ENCODE data around the gene GYPC.

GYPC gene

DNA sequence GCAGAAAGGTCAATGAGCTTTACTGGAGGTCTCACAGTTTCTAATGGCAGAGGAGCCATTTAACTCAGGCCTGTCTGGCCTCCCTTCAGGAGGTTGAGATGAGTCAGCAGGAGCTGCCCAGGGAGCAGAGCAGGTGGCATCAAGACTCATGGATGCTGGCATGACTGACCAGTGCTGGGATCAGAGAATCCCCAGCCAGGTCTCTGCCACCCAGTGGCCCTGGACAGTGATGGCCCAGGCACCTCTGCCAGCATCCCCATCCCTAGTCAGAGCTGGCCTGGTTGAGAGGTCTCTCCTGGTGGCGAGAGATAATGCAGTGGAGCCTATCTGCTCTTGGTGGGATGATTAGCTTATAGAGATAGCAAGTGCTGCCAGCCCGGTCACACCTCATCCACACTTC lies 43.1 kb downstream of the GYPC start:
- TF ChIP-seq GATA3 (IDR thresholded peaks at IDR 0.05; ENCODE audit: low read depth, low read length): no peak
- TF ChIP-seq GATA2 (IDR thresholded peaks at IDR 0.05; ENCODE audit: low read depth, low read length): no peak

GRCh38 chr2:126699716-126700581 lies 44.0 kb downstream of the GYPC start:
- TF ChIP-seq GATA3 (IDR thresholded peaks at IDR 0.05; ENCODE audit: low read depth, low read length) (no peak), GATA2 (IDR thresholded peaks at IDR 0.05; ENCODE audit: low read depth, low read length) (no peak)

- TF ChIP-seq GATA2 (IDR thresholded peaks at IDR 0.05; ENCODE audit: low read depth, low read length) (no peak), GATA3 (IDR thresholded peaks at IDR 0.05; ENCODE audit: low read depth, low read length) (no peak)
These were observed 44.7 kb downstream of the GYPC start for GRCh38 chr2:126700677-126701076.

GRCh38 chr2:126703311-126703710 lies 47.4 kb downstream of the GYPC start:
- no peak for TF ChIP-seq GATA3 (IDR thresholded peaks at IDR 0.05; ENCODE audit: low read depth, low read length)
- no peak for TF ChIP-seq GATA2 (IDR thresholded peaks at IDR 0.05; ENCODE audit: low read depth, low read length)

GRCh38 chr2:126704434-126705160 lies 48.6 kb downstream of the GYPC start:
- TF ChIP-seq GATA2 (IDR thresholded peaks at IDR 0.05; ENCODE audit: low read depth, low read length) (no peak), GATA3 (IDR thresholded peaks at IDR 0.05; ENCODE audit: low read depth, low read length) (no peak)

- TF ChIP-seq GATA3 (IDR thresholded peaks at IDR 0.05; ENCODE audit: low read depth, low read length) (no peak), GATA2 (IDR thresholded peaks at IDR 0.05; ENCODE audit: low read depth, low read length) (no peak)
These were observed 51.2 kb downstream of the GYPC start for GRCh38 chr2:126707191-126707590.

DNA sequence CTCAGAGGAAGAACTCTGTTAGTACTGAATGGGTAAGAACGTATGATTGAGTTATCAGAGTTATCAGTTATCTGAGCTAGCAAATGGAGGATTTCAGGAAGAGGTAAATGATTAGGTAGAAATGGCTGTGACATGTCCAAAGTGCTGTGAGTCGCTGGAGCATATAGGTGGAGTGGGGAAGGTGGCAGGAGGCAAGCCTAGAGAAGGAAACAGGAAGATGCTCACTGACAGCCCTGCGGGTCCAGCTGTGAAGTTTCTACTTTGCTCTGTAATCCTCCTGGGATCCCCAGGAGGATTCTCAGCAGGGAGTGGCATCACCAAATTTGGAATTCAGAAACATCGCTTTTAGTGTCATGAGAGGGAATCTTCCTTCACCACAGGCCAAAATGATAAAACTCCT lies 52.0 kb downstream of the GYPC start:
- no peak for TF ChIP-seq GATA3 (IDR thresholded peaks at IDR 0.05; ENCODE audit: low read depth, low read length)
- no peak for TF ChIP-seq GATA2 (IDR thresholded peaks at IDR 0.05; ENCODE audit: low read depth, low read length)

DNA sequence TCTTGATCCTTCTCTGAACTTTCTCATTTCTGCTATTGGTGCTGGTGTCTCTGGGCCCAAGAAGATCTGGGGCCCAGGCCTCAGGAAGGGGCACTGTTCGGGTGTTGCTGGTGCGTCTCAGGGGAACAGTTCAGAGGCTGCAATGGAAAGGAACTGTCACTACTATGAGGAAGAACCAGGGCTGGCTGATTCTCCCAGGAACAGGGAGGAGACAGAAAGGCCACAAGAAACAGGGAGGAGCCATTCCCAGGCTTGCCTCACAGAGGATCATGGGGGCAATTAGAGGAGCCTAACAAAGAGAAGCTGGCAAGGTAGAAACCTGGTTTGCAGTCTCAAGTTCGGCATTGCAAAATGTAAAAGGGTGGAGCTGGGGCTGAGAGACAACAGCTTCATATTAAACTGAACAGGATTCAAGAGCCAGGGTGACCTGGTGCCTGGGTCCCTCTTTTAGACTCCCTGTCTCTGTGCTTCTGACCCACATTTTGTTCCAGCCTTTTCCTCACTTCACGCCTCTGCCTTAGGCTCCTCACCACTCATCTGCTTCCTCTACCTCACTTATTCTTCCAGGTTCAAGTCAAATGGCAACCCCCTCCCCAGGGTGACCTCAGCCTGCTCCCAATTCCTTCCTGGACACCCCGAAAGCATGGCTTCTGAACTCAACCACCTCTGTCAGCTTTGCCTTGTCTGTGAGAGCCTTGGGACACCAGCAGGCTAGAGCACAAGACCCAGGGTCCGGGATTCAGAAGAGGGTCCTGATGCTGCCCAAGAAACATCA lies 58.4 kb downstream of the GYPC start:
- TF ChIP-seq GATA3 (IDR thresholded peaks at IDR 0.05; ENCODE audit: low read depth, low read length): no peak
- no peak for TF ChIP-seq GATA2 (IDR thresholded peaks at IDR 0.05; ENCODE audit: low read depth, low read length)

DNA sequence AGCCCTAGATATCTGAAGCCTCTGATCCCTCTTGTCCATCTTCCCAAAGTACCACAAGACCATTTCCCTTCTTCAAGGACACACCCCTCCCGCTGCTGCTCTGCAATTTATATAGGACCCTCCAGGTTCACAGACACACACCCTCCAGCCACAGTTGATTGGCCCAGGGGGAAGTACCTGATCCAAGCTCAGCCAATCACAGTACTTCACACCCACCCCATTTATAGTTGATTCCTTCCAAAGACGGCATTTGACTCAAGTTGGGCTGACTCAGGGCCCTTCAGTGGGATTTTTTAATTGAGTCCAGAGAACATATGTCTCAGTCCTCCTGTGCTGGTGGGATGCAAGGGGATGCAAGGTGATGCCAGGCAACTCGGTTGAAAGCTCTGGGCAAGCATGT lies 59.2 kb downstream of the GYPC start:
- TF ChIP-seq GATA2 (IDR thresholded peaks at IDR 0.05; ENCODE audit: low read depth, low read length) (no peak), GATA3 (IDR thresholded peaks at IDR 0.05; ENCODE audit: low read depth, low read length) (no peak)

DNA sequence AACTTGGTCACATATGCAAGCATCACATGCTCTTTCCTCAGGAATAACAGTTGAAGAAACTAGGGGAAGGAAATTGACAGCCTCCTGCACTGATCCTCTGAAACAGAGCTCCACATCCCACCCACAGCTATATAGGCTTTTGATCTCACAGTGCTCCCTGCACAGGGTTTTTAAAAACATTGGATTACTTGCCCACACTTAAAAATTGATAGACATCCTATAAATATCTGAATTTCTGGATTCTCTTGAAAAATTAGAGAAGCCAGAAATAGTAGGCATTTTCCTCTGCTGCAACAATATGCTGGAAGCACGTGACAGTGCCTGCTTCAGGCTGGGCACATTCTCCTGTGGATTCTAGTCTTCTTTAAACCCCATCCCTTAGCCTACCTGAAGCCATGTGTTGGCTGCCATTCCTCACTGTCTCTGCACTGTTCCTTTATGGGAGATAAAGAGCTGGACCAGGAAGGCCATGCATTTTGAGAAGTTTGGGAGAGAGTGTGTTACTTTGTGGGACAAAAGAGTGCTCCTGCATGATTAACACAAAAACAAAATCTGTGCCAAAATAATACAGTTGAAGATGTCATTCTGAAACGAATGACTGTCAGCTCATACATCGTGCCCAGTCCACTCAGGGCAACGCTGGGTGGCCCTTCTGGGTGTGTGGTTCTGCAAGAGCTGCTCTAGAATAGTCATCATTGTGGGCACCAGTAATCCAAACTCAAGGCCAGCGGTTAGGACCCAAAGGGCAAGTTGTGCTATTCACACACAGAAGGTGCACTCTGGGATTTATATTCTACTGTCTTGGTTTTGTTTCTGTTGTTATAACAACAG lies 59.8 kb downstream of the GYPC start:
- TF ChIP-seq GATA2 (IDR thresholded peaks at IDR 0.05; ENCODE audit: low read depth, low read length): no peak

- TF ChIP-seq GATA2 (IDR thresholded peaks at IDR 0.05; ENCODE audit: low read depth, low read length) (no peak), GATA3 (IDR thresholded peaks at IDR 0.05; ENCODE audit: low read depth, low read length) (no peak)
These were observed 62.0 kb downstream of the GYPC start for GRCh38 chr2:126717928-126718327.

DNA sequence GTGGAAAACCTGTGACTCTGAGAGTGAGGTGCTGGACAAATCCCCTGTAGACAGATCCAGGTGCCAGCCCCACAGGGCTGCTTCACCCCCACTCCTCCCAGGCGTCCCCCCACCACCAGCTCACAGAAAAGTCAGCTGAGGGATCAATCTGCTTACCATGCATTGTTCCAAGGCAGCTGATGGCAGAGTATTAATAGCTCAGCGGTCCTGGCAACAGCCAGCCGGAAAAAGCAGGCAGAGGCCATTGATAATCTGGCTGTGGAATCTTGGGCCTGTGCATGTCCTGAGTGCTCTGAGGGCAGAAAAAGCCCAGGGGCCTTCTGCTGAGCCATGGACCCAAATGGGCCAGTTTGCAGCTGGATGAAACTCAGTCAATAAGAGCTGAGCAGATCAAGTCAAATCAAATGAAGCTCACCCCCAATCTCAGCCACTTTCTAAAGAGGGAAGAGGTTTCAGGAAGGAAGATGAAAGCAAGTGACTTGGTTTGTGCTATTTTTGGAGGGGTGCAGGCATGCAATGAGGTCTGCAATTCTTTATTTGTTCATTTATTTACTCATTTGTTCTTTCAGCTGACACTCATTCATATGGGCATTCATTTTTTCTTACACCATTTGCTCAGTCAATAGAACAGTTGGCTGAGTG lies 63.4 kb downstream of the GYPC start:
- no peak for TF ChIP-seq GATA3 (IDR thresholded peaks at IDR 0.05; ENCODE audit: low read depth, low read length)

DNA sequence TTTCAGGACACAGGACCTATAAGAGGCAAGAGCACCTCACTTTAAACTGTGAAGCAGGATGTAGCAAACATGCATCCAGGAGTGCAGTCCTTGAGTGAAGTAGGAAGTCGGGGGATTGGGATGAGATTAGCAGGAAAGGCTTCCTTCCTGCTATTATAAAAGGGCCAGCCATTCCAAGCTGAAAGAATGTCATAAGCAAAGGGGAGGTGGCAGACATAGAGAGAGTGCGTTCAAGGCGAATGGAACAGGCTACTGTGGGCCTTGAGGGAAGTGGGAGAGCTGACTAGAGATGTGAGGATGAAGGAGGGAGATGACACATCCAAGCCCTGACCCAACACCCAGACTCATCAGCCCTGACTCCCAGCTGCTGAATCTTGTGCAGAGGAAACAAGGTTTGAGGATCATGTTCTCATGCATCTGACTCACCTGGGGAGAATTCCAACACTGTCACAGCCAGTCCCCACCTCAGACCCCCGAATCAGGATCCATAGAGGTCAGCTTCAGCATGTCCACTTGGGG lies 63.9 kb downstream of the GYPC start:
- no peak for TF ChIP-seq GATA2 (IDR thresholded peaks at IDR 0.05; ENCODE audit: low read depth, low read length)
- no peak for TF ChIP-seq GATA3 (IDR thresholded peaks at IDR 0.05; ENCODE audit: low read depth, low read length)

All from SH-SY5Y (cell line).